HG03196 (cell line): ENCODE measurements around the gene HOXD8.

ENCODE experiments used
- ATAC-seq: cut with Tn5 transposase; IDR thresholded peaks from one replicate; pipeline ENCODE4 v1.9.1; 2021; ENCODE audit not compliant: unreplicated experiment

Gene HOXD8

GRCh38 chr2:176145085-176145969 lies 15.8 kb downstream of the HOXD8 start:
- no peak for ATAC-seq

GRCh38 chr2:176146101-176146500 lies 16.6 kb downstream of the HOXD8 start:
- ATAC-seq = no peak

- no peak for ATAC-seq
These were observed 17.1 kb downstream of the HOXD8 start for GRCh38 chr2:176146645-176147044.

- no peak for ATAC-seq
These were observed 17.8 kb downstream of the HOXD8 start for GRCh38 chr2:176147210-176147799.

GRCh38 chr2:176147800-176148496 lies 18.4 kb downstream of the HOXD8 start:
- no peak for ATAC-seq

GRCh38 chr2:176148751-176149421 lies 19.4 kb downstream of the HOXD8 start:
- no peak for ATAC-seq

- ATAC-seq = no peak
These were observed 20.0 kb downstream of the HOXD8 start for GRCh38 chr2:176149481-176149938.

- ATAC-seq = no peak
These were observed 20.6 kb downstream of the HOXD8 start for GRCh38 chr2:176149939-176150583.

GRCh38 chr2:176150584-176151441 lies 21.3 kb downstream of the HOXD8 start:
- ATAC-seq = no peak

GRCh38 chr2:176151442-176152287 lies 22.2 kb downstream of the HOXD8 start, which contains the start of gene HOXD4:
TSS of gene HOXD4 (plus strand) at chr2:176151550. CDS start at chr2:176151634, 84 bp downstream.
- ATAC-seq = no peak

- no peak for ATAC-seq
These were observed 23.1 kb downstream of the HOXD8 start for GRCh38 chr2:176152350-176153181.

- ATAC-seq = no peak
These were observed 25.2 kb downstream of the HOXD8 start for GRCh38 chr2:176154576-176155252.

GRCh38 chr2:176155356-176156044 lies 26.0 kb downstream of the HOXD8 start:
- no peak for ATAC-seq

- no peak for ATAC-seq
These were observed 26.8 kb downstream of the HOXD8 start for GRCh38 chr2:176156301-176156806.

- no peak for ATAC-seq
These were observed 27.4 kb downstream of the HOXD8 start, which contains the start of gene HOXD3 for GRCh38 chr2:176156807-176157498. TSS of gene HOXD3 (plus strand) at chr2:176157307. CDS start at chr2:176169115, 11,808 bp downstream.
